Measurements from ENCODE around the gene GREB1.

The GREB1 gene

GRCh38 chr2:11581124-11581796 is 47.4 kb downstream of the GREB1 start:
- DNase-seq, result no peak

- no peak for DNase-seq
Observed at GRCh38 chr2:11581797-11582611, 48.2 kb downstream of the GREB1 start.

- no peak for DNase-seq
Observed at GRCh38 chr2:11582612-11582861, 48.7 kb downstream of the GREB1 start.

- DNase-seq, result peak; percentile 67
Observed at GRCh38 chr2:11582862-11583752, 49.3 kb downstream of the GREB1 start.

GRCh38 chr2:11583840-11584524 is 50.1 kb downstream of the GREB1 start:
- DNase-seq, result peak; percentile 94

GRCh38 chr2:11584525-11585056 is 50.7 kb downstream of the GREB1 start:
- no peak for DNase-seq

GRCh38 chr2:11585071-11585470 is 51.2 kb downstream of the GREB1 start:
- DNase-seq, result no peak

- DNase-seq, result no peak
Observed at GRCh38 chr2:11588228-11589110, 54.6 kb downstream of the GREB1 start.

GRCh38 chr2:11589316-11589940 is 55.6 kb downstream of the GREB1 start:
- no peak for DNase-seq

GRCh38 chr2:11590193-11590592 is 56.3 kb downstream of the GREB1 start:
- no peak for DNase-seq

GRCh38 chr2:11591091-11591490 is 57.2 kb downstream of the GREB1 start:
- DNase-seq, result no peak

GRCh38 chr2:11592671-11593574 is 59.1 kb downstream of the GREB1 start:
- no peak for DNase-seq

- DNase-seq, result no peak
Observed at GRCh38 chr2:11596801-11597200, 63.0 kb downstream of the GREB1 start.

GRCh38 chr2:11597538-11598225 is 63.8 kb downstream of the GREB1 start:
- no peak for DNase-seq

- no peak for DNase-seq
Observed at GRCh38 chr2:11598228-11598731, 64.4 kb downstream of the GREB1 start.

GRCh38 chr2:11602563-11603204 is 68.8 kb downstream of the GREB1 start:
- DNase-seq, result no peak

- DNase-seq, result no peak
Observed at GRCh38 chr2:11610624-11611242, 76.9 kb downstream of the GREB1 start.

- DNase-seq, result no peak
Observed at GRCh38 chr2:11611251-11611650, 77.4 kb downstream of the GREB1 start.

Measured in EL (cell line).